HG03354 (cell line): ENCODE data around the gene MAMDC4.
"Not testable (repeated sequence)": the region's sequence is repeated elsewhere in the genome, so short reads cannot be mapped to it uniquely, and the experiment has no call there.

Experiments
- ATAC-seq: cut with Tn5 transposase; IDR thresholded peaks from one replicate; pipeline ENCODE4 v1.9.1; 2021; ENCODE audit warnings: mild to moderate bottlenecking; ENCODE audit not compliant: unreplicated experiment, poor library complexity, severe bottlenecking

The MAMDC4 gene

GRCh38 chr9:136824496-136825225 is 27.5 kb upstream of the MAMDC4 start:
- ATAC-seq, result no peak

- no peak for ATAC-seq
These were observed 26.6 kb upstream of the MAMDC4 start for GRCh38 chr9:136825295-136826187.

GRCh38 chr9:136826188-136826541 is 26.0 kb upstream of the MAMDC4 start:
- no peak for ATAC-seq

GRCh38 chr9:136826703-136827582 is 25.2 kb upstream of the MAMDC4 start:
- no peak for ATAC-seq

- no peak for ATAC-seq
These were observed 24.2 kb upstream of the MAMDC4 start for GRCh38 chr9:136827794-136828473.

- no peak for ATAC-seq
These were observed 23.5 kb upstream of the MAMDC4 start for GRCh38 chr9:136828474-136829140.

- no peak for ATAC-seq
These were observed 22.7 kb upstream of the MAMDC4 start for GRCh38 chr9:136829412-136829811.

- no peak for ATAC-seq
These were observed 21.9 kb upstream of the MAMDC4 start for GRCh38 chr9:136829981-136830885.

- no peak for ATAC-seq
These were observed 21.0 kb upstream of the MAMDC4 start for GRCh38 chr9:136831002-136831719.

- no peak for ATAC-seq
These were observed 20.4 kb upstream of the MAMDC4 start for GRCh38 chr9:136831720-136832104.

GRCh38 chr9:136832581-136832980 is 19.6 kb upstream of the MAMDC4 start:
- ATAC-seq, result no peak

- ATAC-seq, result not testable (repeated sequence)
These were observed 18.6 kb upstream of the MAMDC4 start for GRCh38 chr9:136833381-136834048.

GRCh38 chr9:136835162-136835931 is 16.8 kb upstream of the MAMDC4 start:
- ATAC-seq, result no peak

GRCh38 chr9:136835932-136836904 is 15.9 kb upstream of the MAMDC4 start:
- ATAC-seq, result no peak

GRCh38 chr9:136837146-136837855 is 14.8 kb upstream of the MAMDC4 start:
- ATAC-seq, result no peak
